ENCODE measurements around the gene AZI2.

Gene AZI2

GRCh38 chr3:28348629-28349468 is at the start of gene AZI2, which contains the start of gene ZCWPW2:
AZI2 (minus strand) TSS chr3:28348824; CDS start chr3:28340617, 8,207 bp downstream.
ZCWPW2 (plus strand) TSS chr3:28348721; CDS start chr3:28413069, 64,348 bp downstream.
- in situ Hi-C loops (cut with MboI; ENCODE audit: low sequenced_read_pairs), result loop anchor here (25.0 kb wide), 1 partner anchor 637 kb away; the partner anchor contains the start of gene EOMES

GRCh38 chr3:28388978-28389377 is 40.4 kb upstream of the AZI2 start:
- in situ Hi-C loops (cut with MboI; ENCODE audit: low sequenced_read_pairs), result no loop called here

GRCh38 chr3:28386049-28386448 is 37.4 kb upstream of the AZI2 start:
- in situ Hi-C loops (cut with MboI; ENCODE audit: low sequenced_read_pairs), result no loop called here

GRCh38 chr3:28376424-28376823 is 27.8 kb upstream of the AZI2 start:
- in situ Hi-C loops (cut with MboI; ENCODE audit: low sequenced_read_pairs), result no loop called here

GRCh38 chr3:28349469-28350000 is 911 bp upstream of the AZI2 start:
- in situ Hi-C loops (cut with MboI; ENCODE audit: low sequenced_read_pairs), result loop anchor here (25.0 kb wide), 1 partner anchor 637 kb away; the partner anchor contains the start of gene EOMES

- in situ Hi-C loops (cut with MboI; ENCODE audit: low sequenced_read_pairs), result loop anchor here (25.0 kb wide), 1 partner anchor 636 kb away; the partner anchor contains the start of gene EOMES
Observed at GRCh38 chr3:28348265-28348628, 377 bp downstream of the AZI2 start.

GRCh38 chr3:28347374-28348264 is 1.0 kb downstream of the AZI2 start:
- in situ Hi-C loops (cut with MboI; ENCODE audit: low sequenced_read_pairs), result loop anchor here (25.0 kb wide), 1 partner anchor 635 kb away; the partner anchor contains the start of gene EOMES

GRCh38 chr3:28345690-28346089 is 2.9 kb downstream of the AZI2 start:
- in situ Hi-C loops (cut with MboI; ENCODE audit: low sequenced_read_pairs), result loop anchor here (25.0 kb wide), 1 partner anchor 633 kb away; the partner anchor contains the start of gene EOMES

GRCh38 chr3:28343144-28343543 is 5.5 kb downstream of the AZI2 start:
- in situ Hi-C loops (cut with MboI; ENCODE audit: low sequenced_read_pairs), result loop anchor here (25.0 kb wide), 1 partner anchor 631 kb away; the partner anchor contains the start of gene EOMES

GRCh38 chr3:28337230-28337629 is 11.4 kb downstream of the AZI2 start:
- in situ Hi-C loops (cut with MboI; ENCODE audit: low sequenced_read_pairs), result loop anchor here (25.0 kb wide), 1 partner anchor 625 kb away; the partner anchor contains the start of gene EOMES

- in situ Hi-C loops (cut with MboI; ENCODE audit: low sequenced_read_pairs), result loop anchor here (25.0 kb wide), 1 partner anchor 623 kb away; the partner anchor contains the start of gene EOMES
Observed at GRCh38 chr3:28335246-28335645, 13.4 kb downstream of the AZI2 start.

GRCh38 chr3:28334552-28334951 is 14.1 kb downstream of the AZI2 start:
- in situ Hi-C loops (cut with MboI; ENCODE audit: low sequenced_read_pairs), result loop anchor here (25.0 kb wide), 1 partner anchor 622 kb away; the partner anchor contains the start of gene EOMES

GRCh38 chr3:28328188-28329151 is 20.2 kb downstream of the AZI2 start:
- in situ Hi-C loops (cut with MboI; ENCODE audit: low sequenced_read_pairs), result loop anchor here (25.0 kb wide), 1 partner anchor 616 kb away; the partner anchor contains the start of gene EOMES

- in situ Hi-C loops (cut with MboI; ENCODE audit: low sequenced_read_pairs), result loop anchor here (25.0 kb wide), 1 partner anchor 614 kb away; the partner anchor contains the start of gene EOMES
Observed at GRCh38 chr3:28326458-28326926, 22.1 kb downstream of the AZI2 start.

GRCh38 chr3:28322464-28322863 is 26.2 kb downstream of the AZI2 start:
- in situ Hi-C loops (cut with MboI; ENCODE audit: low sequenced_read_pairs), result no loop called here

- in situ Hi-C loops (cut with MboI; ENCODE audit: low sequenced_read_pairs), result no loop called here
Observed at GRCh38 chr3:28320981-28321380, 27.6 kb downstream of the AZI2 start.

GRCh38 chr3:28317438-28318022 is 31.1 kb downstream of the AZI2 start:
- in situ Hi-C loops (cut with MboI; ENCODE audit: low sequenced_read_pairs), result no loop called here

- in situ Hi-C loops (cut with MboI; ENCODE audit: low sequenced_read_pairs), result no loop called here
Observed at GRCh38 chr3:28316226-28316625, 32.4 kb downstream of the AZI2 start.

GRCh38 chr3:28315711-28316110 is 32.9 kb downstream of the AZI2 start:
- in situ Hi-C loops (cut with MboI; ENCODE audit: low sequenced_read_pairs), result no loop called here

Data from HL-60/S4 treated with phorbol 12-myristate 13-acetate at 8.2 ng/mL for 4 days and 3 days (cell line).